Left renal cortex interstitium (tissue), 4 donors: ENCODE data around the gene TEX2. TPM values are rescaled to one million over a fixed set of nuclear protein-coding genes. Genes with fewer than 3 reads are reported as not detected.
"Not testable (repeated sequence)": the region's sequence is repeated elsewhere in the genome, so short reads cannot be mapped to it uniquely, and the experiment has no call there.

Source experiments
- DNase-seq, 4 donors: peaks; one replicate each; pipeline ENCODE4 v3.0.0-alpha.2; 2013; ENCODE audit warnings: low read depth in 4 of 4, low spot score in 2 of 4, missing footprints in 1 of 4
- polyA plus RNA-seq, 4 donors: library from polyadenylated mRNA; unstranded; fragments of 120-200 nt; gene quantifications; one replicate each; pipeline ENCODE4 v1.2.1, GENCODE V29; 2013; ENCODE audit not compliant: insufficient read length in 4 of 4

The TEX2 gene
- polyA plus RNA-seq, 4 donors: 23.7 to 27.1 (median 25.8) TPM

DNA sequence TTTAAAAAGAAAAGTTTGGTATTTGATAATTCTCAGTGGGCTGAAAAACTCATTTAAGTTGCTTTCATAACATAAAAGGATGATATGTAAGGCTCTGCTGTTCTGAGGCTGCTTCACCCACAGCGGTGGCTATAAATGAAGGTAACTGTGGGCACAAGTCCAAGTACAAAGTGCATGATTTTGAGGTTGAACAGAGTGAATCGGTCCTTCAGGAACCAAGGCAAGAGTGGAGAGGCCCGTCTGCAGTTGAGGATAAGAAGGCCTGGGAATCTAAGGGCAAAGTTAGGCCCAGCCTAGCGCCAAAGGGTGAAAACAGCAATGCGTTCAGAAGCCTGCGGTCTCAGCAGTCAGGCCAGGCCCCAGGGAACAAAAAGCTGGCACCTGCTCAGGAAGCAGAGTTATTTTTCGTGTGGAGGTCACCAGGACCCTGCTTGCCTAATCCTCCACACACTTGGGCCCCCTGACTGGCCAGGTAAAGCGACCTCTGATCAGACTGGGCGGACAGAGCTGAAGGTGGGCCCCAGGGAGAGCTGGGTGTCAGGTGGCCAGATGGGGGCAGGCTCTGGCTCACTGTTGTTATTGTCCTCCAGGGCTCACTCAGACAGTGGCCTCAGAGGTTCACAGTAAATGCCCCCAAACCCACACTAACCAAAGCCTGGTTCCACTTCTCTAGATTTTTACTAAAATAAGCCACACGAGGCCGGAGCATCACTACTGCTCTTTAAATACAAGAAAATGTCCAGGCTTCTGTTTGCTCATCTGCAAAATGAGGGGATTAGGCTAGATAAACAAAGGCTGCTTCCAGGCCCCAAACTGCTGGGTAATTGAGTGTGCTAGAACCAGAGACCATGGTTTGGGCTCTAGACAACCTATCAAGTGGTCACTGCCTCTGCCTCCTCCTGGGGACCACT, 46.5 kb downstream of the TEX2 start:
- no peak for DNase-seq

DNA sequence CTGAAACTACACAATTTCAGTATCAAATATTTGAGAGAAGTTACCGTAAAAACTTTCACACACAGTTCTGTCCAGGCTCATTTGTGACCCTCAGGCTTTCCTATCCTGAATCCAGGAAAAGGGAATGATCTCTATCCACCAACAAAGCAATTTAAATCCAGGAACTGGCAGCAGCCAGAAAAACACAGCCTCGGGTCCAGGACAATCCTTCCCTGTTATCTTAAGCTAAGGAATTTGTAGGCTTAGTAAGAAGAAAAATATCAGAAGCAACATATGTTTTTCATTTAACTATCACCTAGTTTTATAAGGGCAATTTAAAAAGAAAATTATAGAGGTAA, 47.1 kb downstream of the TEX2 start:
- DNase-seq: no peak

DNA sequence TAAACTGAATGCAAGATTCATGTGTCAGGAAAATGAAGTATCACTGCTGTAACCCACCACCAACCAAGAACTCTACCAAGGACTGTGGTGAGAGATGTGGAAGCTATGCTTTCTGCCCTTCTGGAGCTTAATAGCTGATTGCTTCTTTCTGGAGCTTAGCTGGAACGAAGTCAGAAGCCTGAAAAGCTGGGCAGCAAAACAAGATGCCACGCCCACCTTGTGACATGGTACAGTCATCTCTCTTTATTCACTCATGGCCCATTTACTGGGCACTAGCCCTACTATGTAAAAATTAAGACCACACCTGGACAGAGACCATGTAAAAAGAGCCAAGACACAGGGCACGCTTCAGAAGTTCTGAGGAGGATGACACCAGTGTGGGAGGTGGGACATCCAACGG, 48.1 kb downstream of the TEX2 start:
- DNase-seq: no peak

DNA sequence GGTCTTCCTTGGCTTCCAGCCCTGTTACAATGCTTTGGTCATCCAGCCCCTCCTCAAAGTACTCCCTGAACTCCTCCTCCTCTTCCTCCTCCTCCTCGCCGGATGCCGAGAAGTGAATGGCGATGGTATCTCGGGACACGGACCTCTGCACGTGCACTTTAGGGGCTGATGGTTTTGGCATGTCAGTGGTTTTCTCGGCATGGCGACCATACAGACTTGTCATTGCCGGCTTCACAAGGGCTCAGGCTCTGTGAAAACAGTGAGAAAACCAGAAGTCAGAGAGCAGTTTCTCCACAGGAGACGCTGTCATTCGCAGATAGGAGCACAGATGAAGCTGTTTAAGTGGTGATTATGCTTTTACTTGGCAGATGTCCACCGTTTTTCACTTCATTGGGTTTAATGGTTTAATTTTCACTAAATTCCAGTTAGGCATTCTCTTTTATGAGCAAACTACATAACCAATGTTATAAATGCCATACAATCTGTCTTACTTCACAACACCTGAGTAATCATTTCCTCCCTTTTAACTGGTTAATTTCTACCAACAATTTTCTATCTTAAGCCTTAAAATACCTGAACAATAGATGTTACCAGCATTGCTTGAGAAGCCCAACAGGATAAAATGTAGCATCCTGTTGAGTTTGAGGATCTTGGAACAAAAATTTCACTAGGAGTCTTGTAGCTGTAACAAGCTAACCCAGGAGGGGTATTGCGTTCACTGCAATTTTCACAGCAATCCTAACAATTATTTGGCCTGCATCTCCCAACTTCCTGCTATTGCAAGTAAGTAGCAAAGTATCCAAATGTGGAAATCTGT, 48.9 kb downstream of the TEX2 start:
- no peak for DNase-seq

DNA sequence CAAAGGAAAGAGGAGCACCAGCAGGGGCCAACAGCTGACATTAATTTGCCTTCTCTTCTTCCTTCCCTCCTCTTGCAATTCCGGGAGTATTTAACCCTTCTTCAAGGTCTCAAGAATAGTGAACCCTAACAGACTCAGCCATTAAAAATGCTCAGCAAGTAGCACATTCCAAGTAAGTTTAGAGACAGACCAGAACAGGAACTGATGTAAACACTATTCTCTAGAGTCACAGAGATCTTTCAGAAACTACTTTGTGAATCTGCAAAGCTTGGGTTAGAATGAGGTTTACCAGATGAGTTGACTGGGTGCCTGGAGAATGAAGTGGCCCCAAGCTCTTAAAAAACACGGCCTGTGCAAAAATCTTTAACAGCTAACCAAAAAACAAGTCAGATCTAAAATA, 50.9 kb downstream of the TEX2 start:
- no peak for DNase-seq

DNA sequence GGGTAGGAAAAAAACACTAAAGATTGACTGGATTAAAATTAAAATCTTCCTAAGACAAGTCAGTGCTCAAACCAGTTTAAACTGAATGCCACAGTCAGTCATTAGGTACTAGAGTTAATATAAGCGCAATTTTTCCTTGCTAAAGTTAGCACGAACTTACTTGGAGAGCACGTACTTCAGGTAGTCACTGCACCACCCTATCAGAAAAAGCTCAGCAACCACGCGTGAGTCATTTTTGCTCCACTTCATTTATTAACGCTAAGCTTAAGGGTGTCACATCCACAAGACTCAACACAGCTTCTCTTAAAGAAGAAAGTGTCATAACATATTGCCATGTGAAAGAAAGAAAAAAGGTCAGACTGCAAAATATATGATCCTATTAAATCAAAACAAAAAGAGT, 53.1 kb downstream of the TEX2 start:
- DNase-seq: no peak

DNA sequence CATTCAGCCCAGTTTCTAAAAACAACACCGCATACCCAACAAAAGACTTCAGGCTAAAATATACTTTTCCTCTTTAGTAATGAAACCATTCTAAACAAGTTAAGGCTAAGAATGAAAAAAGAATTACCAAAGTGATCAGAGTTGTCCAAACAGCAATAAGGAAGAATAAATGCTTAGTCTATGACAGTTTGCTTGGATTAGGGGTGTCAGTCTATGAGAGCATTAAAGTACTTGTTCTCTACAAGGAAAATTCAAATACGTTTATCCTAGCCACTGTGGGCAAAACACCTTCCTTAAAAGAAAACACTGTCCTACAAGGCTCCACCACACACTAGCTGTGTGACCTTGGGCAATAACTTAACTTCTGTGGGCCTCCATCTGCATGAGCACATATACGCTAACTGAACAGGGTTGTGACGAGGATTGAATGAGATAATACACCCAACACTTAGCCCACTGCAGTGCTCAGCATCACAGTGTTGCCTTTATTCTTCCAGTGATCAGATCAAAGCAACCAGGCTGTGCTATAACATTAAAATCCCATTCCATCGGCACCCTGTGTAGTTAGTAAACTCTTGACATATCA, 53.6 kb downstream of the TEX2 start:
- no peak for DNase-seq

DNA sequence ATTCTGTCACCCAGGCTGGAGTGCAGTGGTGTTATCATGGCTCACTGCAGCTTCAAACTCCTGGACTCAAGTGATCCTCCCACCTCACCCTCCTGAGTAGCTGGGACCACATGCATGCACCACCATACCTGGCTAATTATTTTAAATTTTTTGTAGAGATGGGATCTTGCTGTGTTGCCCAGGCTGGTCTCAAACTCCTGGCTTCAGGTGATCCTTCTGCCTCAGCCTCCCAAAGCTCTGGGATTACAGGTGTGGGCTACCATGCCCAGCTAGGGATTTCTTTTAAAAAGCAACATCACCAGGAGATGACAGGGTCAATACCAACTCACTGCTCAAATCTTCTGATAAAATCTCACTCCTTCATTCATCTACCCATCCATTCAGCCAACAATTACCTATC, 54.4 kb downstream of the TEX2 start:
- DNase-seq: not testable (repeated sequence)

DNA sequence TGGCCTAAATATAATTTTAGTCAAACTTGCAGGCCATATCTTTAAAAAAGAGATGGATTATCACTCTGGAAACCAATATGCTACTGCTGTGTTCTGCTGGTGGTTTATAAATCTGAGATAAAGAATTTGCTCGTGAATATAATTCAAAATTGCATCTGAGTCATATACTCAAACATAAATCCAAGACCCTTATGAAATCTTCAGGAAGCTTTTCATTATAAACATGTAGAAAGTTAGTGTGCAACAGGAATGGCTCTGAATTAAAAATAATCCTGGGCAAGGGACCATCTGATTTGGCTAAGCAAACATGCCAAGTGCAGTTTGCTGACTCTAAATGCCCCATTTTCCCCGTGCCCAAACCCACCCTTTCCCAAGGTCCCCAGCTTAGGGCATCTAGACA, 57.3 kb downstream of the TEX2 start:
- no peak for DNase-seq

DNA sequence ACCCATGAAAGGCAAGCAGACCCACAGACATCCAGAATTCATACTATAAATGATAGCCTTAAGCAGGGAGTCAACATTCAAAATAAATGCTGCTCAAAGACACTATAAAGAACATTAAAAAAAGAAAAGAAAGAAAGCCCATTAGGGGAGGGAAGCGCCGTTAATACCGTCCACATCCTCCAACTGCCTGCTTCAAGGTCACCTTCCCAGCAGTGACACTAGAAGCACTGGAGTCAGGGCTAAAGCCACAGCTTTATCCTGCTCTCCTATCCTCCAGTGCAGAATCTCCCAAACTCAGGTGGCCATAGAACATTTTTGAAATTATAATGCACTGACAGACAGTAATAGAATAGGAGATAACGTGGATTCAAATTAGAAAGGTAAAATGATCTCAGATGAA, 59.4 kb downstream of the TEX2 start:
- DNase-seq: no peak

DNA sequence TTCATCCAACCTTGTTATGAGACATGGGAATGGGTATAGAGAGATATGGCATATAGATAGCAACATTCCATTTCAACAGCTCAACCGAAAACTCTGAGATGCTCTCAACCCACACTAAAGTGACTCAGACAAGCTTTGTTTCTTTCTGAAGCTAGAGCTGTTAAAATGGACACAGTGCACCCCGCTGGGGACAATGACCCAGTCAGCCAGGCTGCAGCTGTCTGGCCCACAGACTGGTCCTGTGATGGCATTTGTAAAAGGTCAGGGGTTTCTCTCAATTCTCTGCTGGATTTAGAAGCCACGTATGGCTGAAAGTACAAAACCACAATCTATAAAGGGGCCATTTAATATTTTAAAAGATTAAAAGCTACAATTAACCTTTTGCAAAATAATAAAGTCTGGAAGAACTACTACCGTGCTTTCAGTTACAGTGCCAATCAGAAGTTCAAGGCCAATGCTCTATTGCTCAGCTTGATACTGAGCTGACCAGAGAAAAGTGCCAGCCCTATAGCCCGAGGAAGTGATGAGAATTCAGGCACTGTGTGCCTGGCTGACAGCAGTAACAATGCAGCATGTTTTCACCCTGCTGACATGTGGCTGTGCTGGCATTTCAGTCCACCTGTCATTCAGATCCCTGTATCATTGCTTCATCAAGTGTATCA, 60.2 kb downstream of the TEX2 start:
- DNase-seq: no peak

DNA sequence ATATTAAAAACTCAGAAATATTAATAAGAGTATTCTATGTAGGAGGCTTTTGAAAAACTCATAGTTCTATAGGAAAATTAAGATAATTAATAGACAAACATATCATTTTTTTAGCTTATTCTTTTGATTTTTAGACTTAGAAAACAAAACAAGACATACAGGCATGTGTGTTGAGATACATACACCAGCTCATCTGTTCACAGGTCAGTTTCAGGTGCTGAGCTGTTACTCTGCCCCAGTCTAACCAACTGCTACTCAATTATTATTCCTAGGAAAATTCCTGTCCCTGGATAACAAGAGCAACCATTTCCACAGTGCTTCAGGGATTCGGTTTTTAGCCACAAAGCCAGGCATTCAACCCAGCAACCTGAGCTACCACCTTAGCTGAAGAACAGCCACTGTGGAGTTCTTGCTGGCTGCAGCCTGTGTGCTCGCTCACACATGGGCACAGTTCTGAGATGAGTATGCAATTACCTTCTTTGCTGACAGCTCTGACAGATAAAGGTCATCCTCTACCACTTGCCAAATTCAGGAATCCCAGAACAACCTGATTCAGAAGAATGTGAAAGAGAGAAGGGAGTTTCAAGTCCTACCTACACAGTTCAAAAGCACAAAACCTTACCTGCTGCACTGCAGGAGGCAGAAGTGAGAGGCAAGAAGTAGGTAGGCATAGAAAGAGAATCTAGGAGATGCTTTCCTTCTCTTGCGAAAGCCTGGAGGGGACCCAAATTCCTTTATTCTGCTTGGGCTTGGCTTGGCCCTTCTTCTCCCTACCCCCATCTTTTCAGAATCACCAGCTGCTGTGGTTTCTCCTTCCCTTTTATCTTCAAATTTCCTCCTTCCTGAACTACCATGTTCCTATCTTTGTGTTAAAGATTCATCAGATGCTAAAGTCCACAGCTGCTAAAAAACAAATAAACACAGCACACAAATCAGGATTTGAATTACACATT, 62.7 kb downstream of the TEX2 start:
- no peak for DNase-seq

DNA sequence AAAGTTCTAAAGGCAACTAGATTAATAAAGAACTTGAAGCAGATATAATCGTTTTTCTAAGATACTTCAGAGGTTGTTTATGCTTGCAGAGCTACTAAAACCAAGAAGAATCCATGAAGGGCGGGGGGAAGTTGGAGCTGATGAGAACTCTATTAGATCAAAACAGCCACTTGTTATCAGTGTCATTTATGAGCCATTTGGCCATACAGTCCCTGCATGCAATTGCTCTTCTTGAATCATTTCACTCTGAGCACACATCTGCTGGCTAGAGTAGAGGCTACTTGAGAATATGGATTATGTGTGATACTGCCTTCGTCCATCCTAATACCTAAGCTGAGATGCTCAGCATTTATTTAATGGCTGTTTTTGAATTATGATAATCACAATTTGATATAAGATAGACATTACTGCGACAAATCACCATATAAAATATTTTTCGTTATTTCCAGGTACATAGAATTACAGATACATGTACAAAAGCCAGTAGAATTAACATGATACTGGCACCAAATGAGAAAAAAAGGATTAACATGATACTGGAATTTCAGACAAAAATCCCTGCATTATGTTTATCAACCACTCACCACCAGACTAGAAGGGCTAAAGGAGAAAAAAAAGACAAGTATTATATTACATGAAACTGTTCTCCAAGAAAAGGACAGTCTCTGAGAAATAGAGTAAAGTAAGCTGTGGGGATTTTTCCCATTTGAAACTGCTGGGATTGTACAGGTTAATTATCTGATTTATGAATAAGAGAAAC, 64.5 kb downstream of the TEX2 start:
- no peak for DNase-seq

DNA sequence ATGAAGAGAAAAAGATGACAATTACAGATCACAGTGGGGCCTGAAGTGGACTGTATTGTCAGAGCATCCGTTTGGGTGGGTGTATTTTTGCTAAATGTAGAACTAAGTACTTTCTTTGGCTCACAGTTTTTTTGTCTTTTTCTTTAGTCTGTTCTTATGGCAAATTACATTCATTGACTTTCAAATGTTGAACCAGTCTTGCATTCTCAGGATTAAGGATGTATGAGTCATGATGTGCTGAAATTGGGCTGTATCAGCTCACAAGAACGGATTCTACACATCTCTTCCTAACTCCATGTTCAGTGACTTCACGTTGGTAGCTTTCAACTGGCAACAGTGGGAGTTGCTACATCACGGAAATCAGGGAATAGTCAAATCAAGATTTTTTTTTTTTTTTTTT, 66.5 kb downstream of the TEX2 start:
- DNase-seq: no peak

DNA sequence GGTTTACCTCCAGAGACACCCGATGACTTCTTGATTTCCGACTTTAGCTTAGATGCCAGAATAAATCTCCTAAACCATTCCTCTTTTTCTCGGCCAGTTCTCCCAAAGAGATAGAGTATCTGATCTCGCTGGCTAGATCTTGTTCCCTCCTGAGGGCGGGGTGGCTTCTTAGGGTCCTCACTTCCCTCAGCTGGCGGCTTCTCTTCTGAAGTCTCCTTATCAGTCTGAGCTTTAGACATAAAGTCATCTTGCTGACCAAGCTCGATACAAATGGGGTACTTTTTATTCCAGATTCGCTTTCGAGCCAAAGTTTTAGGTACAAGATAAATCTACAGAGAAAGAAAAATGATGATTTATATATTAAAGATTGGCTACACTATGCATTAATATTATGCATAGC, 69.5 kb downstream of the TEX2 start:
- DNase-seq: no peak

DNA sequence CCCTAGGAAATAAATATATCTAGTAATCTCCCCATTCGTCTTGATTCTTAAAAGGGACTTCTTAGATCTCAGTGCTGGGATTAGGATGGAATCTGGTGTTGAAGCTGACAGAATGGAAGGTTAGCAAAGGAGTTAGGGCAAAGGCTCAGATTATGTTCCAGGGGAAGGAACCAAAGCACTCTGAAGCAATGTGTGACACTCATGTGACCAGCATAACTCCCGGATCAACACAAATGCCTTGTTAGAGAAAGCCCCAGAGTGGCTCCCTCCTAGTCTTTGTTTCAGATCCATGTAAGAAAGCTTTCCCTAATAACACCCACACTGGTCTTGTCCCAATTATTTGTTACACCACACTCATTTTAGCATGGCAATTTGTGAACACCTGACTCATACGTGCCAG, 70.5 kb downstream of the TEX2 start:
- DNase-seq: no peak

DNA sequence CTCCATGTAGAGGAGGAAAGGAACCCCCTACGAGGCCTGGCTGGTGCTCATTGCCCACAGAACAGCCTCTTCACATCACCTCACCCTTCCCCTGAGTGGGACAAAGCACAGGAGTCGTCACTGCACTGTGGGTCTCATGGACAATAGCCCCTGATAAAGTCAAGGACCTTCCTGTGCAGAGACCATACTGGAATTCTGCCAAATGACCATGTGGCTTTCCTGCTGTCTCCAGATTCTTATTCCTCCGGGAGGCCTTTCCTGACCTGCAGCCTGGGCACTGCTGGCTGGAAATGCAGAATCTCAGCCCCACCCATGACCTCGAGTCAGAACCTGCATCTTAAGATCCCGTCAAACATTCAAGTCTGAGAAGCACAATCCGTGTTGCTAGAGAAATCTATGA, 72.6 kb downstream of the TEX2 start:
- no peak for DNase-seq

DNA sequence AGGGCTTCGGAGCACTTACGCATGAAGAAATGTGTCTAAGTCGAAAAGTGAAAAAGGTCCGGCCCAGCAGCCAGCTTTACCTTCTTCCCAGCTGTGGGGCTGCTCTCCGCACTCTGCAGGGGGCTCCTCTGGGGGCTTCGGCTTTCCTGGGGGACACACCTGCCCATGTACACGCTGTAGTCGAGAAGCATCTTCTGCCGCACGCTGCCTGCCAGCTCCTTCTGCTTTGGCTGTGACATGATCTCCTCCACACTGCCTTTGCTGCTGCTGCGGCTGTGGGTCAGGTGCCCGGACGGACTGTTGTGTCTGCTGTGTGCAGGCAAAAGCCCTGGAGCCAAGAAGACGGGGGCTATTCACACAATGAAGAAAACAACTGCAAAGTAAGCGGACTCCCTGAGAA, 75.0 kb downstream of the TEX2 start:
- no peak for DNase-seq
